ENCODE data around the gene TPCN1. TPM values are rescaled to one million over a fixed set of nuclear protein-coding genes. Genes with fewer than 3 reads are reported as not detected.

The TPCN1 gene
- total and polyA plus RNA-seq, 2 of the 13 experiments (the other 11 are each of a cell fraction or from before 2014, with no cell fraction given), result 8.0 to 26.8 TPM

DNA sequence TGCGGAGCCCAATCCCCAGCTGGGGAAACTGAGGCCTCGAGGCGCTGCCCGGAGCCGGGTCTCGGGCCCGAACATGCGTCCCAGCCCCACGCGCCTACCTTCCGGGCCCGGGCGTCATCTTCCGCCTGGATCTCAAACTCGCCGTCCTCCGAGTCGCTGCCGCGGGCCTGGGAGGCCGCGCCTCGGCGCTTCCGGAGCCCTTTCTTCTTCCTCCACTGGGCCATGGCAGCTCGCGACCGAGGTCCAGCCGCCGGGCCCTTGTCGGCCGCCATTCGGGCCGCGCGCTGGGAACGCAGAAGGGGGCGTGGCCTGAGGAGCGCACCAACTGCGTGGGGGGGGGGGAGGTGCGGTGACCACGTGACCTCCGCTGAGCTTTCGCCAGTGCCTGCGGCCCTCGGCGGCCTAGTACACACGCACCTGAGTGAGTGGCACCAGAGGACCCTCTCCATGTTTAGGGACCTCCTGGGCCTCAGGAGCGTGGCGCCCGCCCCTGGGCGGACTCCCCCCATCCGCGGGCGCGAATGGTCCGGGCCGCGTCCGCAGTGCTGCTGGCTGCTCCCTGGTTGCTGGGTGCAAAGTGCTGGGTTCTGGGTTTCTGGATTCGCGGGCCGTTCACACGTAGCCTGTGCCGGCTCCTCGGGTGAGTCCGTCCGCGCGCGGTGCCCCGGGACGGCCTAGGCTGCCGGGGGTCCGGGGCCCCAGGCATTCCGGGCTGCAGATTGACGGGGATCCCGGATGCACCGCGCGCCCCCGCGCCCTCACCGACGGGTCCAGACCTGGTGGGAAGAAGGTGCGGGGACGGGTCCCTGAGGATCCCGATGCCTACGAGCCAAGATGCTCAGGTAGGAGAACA is 35.9 kb upstream of the TPCN1 start, which contains the start of the genes DDX54 and RITA1 (continued):
- TF ChIP-seq NR1H2 (CRISPR knock-in tag; IDR thresholded peaks at IDR 0.05; ENCODE audit: borderline replicate concordance, low read depth) (no peak), TEAD2 (CRISPR knock-in tag; IDR thresholded peaks at IDR 0.05) (no peak), ZNF652 (CRISPR knock-in tag; IDR thresholded peaks at IDR 0.05; ENCODE audit: borderline replicate concordance, low read depth) (no peak), FIP1L1 (IDR thresholded peaks at IDR 0.05; ENCODE audit: borderline replicate concordance, insufficient read depth, low read depth, low read length) (no peak), HNRNPK (IDR thresholded peaks at IDR 0.05; ENCODE audit: low read depth, low read length, poor library complexity, severe bottlenecking) (peak; percentile 78), KMT2A (CRISPR knock-in tag; IDR thresholded peaks at IDR 0.05) (peak; percentile 67; the same call in 1 of the 2 replicates), ZNF234 (CRISPR knock-in tag; conservative IDR thresholded peaks at IDR 0.05) (no peak; the same call in 1 of the 2 replicates), ETV5 (CRISPR knock-in tag; IDR thresholded peaks at IDR 0.05; ENCODE audit: borderline replicate concordance) (no peak), PRMT3 (CRISPR knock-in tag; IDR thresholded peaks at IDR 0.05; ENCODE audit: borderline replicate concordance, low read depth) (no peak), ZNF775 (CRISPR knock-in tag; IDR thresholded peaks at IDR 0.05; ENCODE audit: borderline replicate concordance) (peak; percentile 40; the same call in 1 of the 2 replicates), CEBPG (CRISPR knock-in tag; IDR thresholded peaks at IDR 0.05) (no peak), HOXA7 (CRISPR knock-in tag; IDR thresholded peaks at IDR 0.05) (0 out of 2 replicates have a peak, but pooled peaks have one; percentile 28), NR2F6 (IDR thresholded peaks at IDR 0.05) (no peak), NR2F6 (CRISPR knock-in tag; IDR thresholded peaks at IDR 0.05) (no peak; the same call in 1 of the 2 replicates), ZNF619 (CRISPR knock-in tag; IDR thresholded peaks at IDR 0.05) (no peak), CENPT (CRISPR knock-in tag; IDR thresholded peaks at IDR 0.05; ENCODE audit: low read depth) (no peak), ZFP62 (CRISPR knock-in tag; IDR thresholded peaks at IDR 0.05) (no peak)
- TF ChIP-seq, protein P1, sequence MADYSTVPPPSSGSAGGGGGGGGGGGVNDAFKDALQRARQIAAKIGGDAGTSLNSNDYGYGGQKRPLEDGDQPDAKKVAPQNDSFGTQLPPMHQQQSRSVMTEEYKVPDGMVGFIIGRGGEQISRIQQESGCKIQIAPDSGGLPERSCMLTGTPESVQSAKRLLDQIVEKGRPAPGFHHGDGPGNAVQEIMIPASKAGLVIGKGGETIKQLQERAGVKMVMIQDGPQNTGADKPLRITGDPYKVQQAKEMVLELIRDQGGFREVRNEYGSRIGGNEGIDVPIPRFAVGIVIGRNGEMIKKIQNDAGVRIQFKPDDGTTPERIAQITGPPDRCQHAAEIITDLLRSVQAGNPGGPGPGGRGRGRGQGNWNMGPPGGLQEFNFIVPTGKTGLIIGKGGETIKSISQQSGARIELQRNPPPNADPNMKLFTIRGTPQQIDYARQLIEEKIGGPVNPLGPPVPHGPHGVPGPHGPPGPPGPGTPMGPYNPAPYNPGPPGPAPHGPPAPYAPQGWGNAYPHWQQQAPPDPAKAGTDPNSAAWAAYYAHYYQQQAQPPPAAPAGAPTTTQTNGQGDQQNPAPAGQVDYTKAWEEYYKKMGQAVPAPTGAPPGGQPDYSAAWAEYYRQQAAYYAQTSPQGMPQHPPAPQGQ (CRISPR knock-in tag; IDR thresholded peaks at IDR 0.05; ENCODE audit: borderline replicate concordance), result 0 out of 2 replicates have a peak, but pooled peaks have one; percentile 4
- TF ChIP-seq, protein P2, sequence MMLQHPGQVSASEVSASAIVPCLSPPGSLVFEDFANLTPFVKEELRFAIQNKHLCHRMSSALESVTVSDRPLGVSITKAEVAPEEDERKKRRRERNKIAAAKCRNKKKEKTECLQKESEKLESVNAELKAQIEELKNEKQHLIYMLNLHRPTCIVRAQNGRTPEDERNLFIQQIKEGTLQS (CRISPR knock-in tag; IDR thresholded peaks at IDR 0.05), result no peak
- TF ChIP-seq, protein P3, sequence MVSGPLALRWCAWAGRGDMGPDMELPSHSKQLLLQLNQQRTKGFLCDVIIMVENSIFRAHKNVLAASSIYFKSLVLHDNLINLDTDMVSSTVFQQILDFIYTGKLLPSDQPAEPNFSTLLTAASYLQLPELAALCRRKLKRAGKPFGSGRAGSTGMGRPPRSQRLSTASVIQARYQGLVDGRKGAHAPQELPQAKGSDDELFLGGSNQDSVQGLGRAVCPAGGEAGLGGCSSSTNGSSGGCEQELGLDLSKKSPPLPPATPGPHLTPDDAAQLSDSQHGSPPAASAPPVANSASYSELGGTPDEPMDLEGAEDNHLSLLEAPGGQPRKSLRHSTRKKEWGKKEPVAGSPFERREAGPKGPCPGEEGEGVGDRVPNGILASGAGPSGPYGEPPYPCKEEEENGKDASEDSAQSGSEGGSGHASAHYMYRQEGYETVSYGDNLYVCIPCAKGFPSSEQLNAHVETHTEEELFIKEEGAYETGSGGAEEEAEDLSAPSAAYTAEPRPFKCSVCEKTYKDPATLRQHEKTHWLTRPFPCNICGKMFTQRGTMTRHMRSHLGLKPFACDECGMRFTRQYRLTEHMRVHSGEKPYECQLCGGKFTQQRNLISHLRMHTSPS (CRISPR knock-in tag; IDR thresholded peaks at IDR 0.05; ENCODE audit: low read depth), result no peak
- TF ChIP-seq, protein P4, sequence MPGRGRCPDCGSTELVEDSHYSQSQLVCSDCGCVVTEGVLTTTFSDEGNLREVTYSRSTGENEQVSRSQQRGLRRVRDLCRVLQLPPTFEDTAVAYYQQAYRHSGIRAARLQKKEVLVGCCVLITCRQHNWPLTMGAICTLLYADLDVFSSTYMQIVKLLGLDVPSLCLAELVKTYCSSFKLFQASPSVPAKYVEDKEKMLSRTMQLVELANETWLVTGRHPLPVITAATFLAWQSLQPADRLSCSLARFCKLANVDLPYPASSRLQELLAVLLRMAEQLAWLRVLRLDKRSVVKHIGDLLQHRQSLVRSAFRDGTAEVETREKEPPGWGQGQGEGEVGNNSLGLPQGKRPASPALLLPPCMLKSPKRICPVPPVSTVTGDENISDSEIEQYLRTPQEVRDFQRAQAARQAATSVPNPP (CRISPR knock-in tag; IDR thresholded peaks at IDR 0.05), result peak; percentile 21; the same call in 1 of the 2 replicates
- TF ChIP-seq, protein P5, sequence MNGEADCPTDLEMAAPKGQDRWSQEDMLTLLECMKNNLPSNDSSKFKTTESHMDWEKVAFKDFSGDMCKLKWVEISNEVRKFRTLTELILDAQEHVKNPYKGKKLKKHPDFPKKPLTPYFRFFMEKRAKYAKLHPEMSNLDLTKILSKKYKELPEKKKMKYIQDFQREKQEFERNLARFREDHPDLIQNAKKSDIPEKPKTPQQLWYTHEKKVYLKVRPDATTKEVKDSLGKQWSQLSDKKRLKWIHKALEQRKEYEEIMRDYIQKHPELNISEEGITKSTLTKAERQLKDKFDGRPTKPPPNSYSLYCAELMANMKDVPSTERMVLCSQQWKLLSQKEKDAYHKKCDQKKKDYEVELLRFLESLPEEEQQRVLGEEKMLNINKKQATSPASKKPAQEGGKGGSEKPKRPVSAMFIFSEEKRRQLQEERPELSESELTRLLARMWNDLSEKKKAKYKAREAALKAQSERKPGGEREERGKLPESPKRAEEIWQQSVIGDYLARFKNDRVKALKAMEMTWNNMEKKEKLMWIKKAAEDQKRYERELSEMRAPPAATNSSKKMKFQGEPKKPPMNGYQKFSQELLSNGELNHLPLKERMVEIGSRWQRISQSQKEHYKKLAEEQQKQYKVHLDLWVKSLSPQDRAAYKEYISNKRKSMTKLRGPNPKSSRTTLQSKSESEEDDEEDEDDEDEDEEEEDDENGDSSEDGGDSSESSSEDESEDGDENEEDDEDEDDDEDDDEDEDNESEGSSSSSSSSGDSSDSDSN (CRISPR knock-in tag; IDR thresholded peaks at IDR 0.05), result peak; percentile 87
